Activated T-helper 2 cell treated with anti-CD3 and anti-CD28 coated beads, Interferon-gamma antibody, Interleukin-2, Interleukin-4, amounts not matched to agents 10 μg/mL and 5 μg/mL and 100 μg/mL, durations not matched to agents 14 hours and 24 hours and 36 hours (primary cell): ENCODE results near the gene GAS5. TPM values are rescaled to one million over a fixed set of nuclear protein-coding genes. Genes with fewer than 3 reads are reported as not detected.
A peak's percentile ranks its signal among the peaks of the same experiment; 100 is the strongest.

Experiments
- DNase-seq: peaks from one replicate; pipeline ENCODE4 v3.0.0; 2021; ENCODE audit warnings: low spot score
- H3K27ac Mint-ChIP-seq: one replicate; pipeline ENCODE4 v1.8.0; 2021; ENCODE audit warnings: mixed read lengths
- H3K27me3 Mint-ChIP-seq: one replicate; pipeline ENCODE4 v1.8.0; 2021; ENCODE audit warnings: low read depth, mixed read lengths
- H3K36me3 Mint-ChIP-seq: one replicate; pipeline ENCODE4 v1.8.0; 2021; ENCODE audit warnings: low read depth, mixed read lengths
- H3K4me1 Mint-ChIP-seq: one replicate; pipeline ENCODE4 v1.8.0; 2021; ENCODE audit warnings: low read depth, mixed read lengths
- H3K4me3 Mint-ChIP-seq: one replicate; pipeline ENCODE4 v1.8.0; 2021; ENCODE audit warnings: low read depth, mild to moderate bottlenecking, moderate library complexity, mixed read lengths
- H3K9me3 Mint-ChIP-seq: one replicate; pipeline ENCODE4 v1.8.0; 2021; ENCODE audit warnings: mixed read lengths
- intact Hi-C: fragments of 100-400 bp; cut with micrococcal nuclease; formaldehyde crosslinking; loops from one replicate; pipeline ENCODE4 v1.15.1; 2023
- total RNA-seq: library from RNA; stranded (reverse); gene quantifications from 2 replicates; pipeline ENCODE4 v1.2.3, GENCODE V29; 2022

Gene GAS5
- total RNA-seq, 1 donor from 2014 or later = 661 TPM

GRCh38 chr1:173856014-173856413 is 11.8 kb downstream of the GAS5 start:
- H3K9me3 Mint-ChIP-seq = no peaks in the 10 kb centered on the region
- intact Hi-C loops = no loop called here
- H3K4me1 Mint-ChIP-seq = no peaks in the 10 kb centered on the region
- peaks cover 63% of the 10 kb centered on the region for H3K36me3 Mint-ChIP-seq
- H3K27ac Mint-ChIP-seq = no peak overlapping the region
- no peak overlapping the region for H3K4me3 Mint-ChIP-seq
- H3K27me3 Mint-ChIP-seq = no peaks in the 10 kb centered on the region
- DNase-seq = no peak

DNA sequence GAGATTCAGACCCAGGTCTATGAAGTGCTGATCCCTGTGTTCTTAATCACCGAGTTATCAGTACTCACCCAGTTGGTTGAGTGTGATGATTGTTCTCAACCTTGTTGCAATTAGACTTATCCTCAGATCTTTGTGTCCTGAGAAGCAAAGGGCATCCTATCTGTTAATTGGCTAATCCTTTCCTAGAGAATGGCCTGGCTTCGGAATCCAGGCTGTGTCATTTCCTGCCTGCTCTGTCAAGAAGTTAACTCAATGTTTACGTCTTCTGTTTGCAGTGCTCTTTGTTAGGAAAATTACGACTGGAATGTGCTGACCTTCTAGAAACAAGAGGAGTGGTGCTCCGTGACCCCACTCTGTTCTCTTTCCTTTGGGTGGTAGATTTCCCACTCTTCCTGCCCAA is 14.7 kb downstream of the GAS5 start:
- intact Hi-C loops = no loop called here
- H3K9me3 Mint-ChIP-seq = no peaks in the 10 kb centered on the region
- no peaks in the 10 kb centered on the region for H3K27me3 Mint-ChIP-seq
- H3K4me3 Mint-ChIP-seq = no peak overlapping the region
- no peak overlapping the region for H3K27ac Mint-ChIP-seq
- peaks cover 60% of the 10 kb centered on the region for H3K36me3 Mint-ChIP-seq
- no peaks in the 10 kb centered on the region for H3K4me1 Mint-ChIP-seq
- DNase-seq = no peak

DNA sequence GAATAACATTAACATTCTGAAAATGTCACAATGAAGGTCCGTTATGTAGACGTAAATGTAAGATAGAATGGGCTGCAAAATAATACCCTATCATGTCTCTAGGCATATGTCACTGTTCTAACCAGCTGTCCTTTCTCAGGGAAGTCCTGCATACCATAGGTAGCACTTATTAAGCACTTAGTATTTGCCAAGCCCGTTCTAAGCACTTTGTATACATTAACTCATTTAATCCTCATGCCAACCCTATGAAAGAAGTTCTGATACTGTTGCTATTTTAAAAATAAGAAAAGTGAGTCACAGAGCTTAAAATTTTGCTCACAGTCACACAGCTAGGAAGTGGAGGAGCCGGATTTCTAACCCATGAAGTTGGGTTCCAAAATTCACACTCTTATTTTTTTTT is 15.7 kb downstream of the GAS5 start:
- no peak for DNase-seq
- no peaks in the 10 kb centered on the region for H3K9me3 Mint-ChIP-seq
- H3K27ac Mint-ChIP-seq = no peak overlapping the region
- H3K4me1 Mint-ChIP-seq = no peaks in the 10 kb centered on the region
- no peak overlapping the region for H3K4me3 Mint-ChIP-seq
- peaks cover 54% of the 10 kb centered on the region for H3K36me3 Mint-ChIP-seq
- intact Hi-C loops = no loop called here
- H3K27me3 Mint-ChIP-seq = no peaks in the 10 kb centered on the region

DNA sequence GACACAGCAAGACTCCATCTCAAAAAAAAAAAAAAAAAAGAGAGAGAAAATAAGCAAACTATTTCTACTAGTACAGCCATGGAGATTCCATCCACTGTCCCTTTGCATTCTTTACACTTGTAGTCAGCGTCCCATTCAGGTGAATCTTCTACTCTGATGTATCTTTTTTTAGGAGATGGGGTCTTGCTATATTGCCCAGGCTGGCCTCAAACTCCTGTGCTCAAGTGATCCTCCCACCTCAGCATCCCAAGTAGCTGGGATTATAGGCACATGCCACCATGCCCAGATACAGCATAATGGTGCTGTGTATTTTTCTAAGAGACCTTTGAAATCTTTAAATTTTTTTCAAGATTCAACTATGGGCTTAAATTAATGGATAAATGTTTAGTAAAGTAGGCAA is 35.0 kb downstream of the GAS5 start:
- H3K9me3 Mint-ChIP-seq = no peaks in the 10 kb centered on the region
- no peak overlapping the region for H3K4me3 Mint-ChIP-seq
- H3K4me1 Mint-ChIP-seq = peaks cover 5% of the 10 kb centered on the region
- no peak overlapping the region for H3K27ac Mint-ChIP-seq
- intact Hi-C loops = no loop called here
- peaks cover 48% of the 10 kb centered on the region for H3K36me3 Mint-ChIP-seq
- DNase-seq = no peak
- no peaks in the 10 kb centered on the region for H3K27me3 Mint-ChIP-seq

- H3K4me3 Mint-ChIP-seq = no peak overlapping the region
- DNase-seq = no peak
- no peak overlapping the region for H3K27ac Mint-ChIP-seq
- no peaks in the 10 kb centered on the region for H3K9me3 Mint-ChIP-seq
- peaks cover 22% of the 10 kb centered on the region for H3K4me1 Mint-ChIP-seq
- intact Hi-C loops = no loop called here
- H3K36me3 Mint-ChIP-seq = peaks cover 52% of the 10 kb centered on the region
- no peaks in the 10 kb centered on the region for H3K27me3 Mint-ChIP-seq
Measured at GRCh38 chr1:173827611-173828010, 40.2 kb downstream of the GAS5 start.

DNA sequence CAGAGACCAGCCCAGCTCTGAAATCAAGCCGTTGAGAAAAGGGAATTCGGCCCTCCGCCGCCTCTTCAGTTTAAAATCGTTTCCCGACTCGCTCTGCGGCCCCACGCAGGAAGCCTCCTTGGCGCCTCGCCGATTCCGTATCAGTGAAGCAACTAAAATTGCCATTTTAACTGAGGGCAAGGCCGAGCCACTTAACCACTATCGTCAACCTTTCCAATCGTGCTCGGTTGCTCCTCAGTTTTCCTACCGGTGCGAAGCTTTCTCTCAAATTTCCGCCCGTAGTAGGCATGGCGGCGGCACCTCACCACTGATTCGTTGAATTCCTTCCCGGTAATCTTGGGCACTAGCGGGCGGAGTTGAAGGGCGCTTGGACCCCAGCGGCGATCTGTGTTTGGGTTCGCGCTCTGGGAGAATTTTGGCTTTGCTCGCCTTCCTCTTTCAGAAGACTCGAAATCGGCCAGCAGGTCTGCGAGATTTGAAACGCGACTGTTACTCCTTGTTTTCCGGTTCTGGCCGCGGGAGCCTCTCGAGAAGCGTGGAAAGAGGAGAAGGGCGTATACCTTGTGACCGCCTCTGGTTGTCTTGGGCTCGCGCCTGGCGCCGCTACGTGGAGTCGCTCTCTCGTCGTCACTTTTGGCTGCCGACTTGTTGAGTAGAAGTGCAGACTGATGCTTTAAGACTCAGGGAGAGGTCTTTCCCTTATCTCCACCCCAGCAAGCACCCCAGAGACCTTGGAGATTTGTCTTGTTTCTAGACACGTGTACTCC is 43.3 kb downstream of the GAS5 start, which contains the start of the genes CENPL and DARS2:
Gene CENPL, minus strand, starts transcription at position 569 of the 767 bp plus-strand sequence. CDS start 13,584 bp downstream, outside the sequence.
Gene DARS2, plus strand, starts transcription at position 359 of the 767 bp plus-strand sequence. CDS start 557 bp downstream, outside the sequence.
- peak; percentile 91 for DNase-seq
- Mint-ChIP-seq H3K4me1 (peaks cover 36% of the 10 kb centered on the region), H3K36me3 (peaks cover 53% of the 10 kb centered on the region), H3K27me3 (no peaks in the 10 kb centered on the region), H3K9me3 (no peaks in the 10 kb centered on the region), H3K4me3 (peak within 1 kb of the TSS; percentile 98), H3K27ac (peak within 1 kb of the TSS; percentile 99)
- intact Hi-C loops = loop anchor here (1.0 to 2.0 kb wide), 8 partner anchors 43 to 1080 kb away; partner anchors contain the start of genes GAS5, KLHL20, PRDX6 and RABGAP1L

- H3K27ac Mint-ChIP-seq = peak overlapping the region; percentile 99
- no peak for DNase-seq
- H3K27me3 Mint-ChIP-seq = no peaks in the 10 kb centered on the region
- no peaks in the 10 kb centered on the region for H3K9me3 Mint-ChIP-seq
- H3K4me3 Mint-ChIP-seq = peak overlapping the region; percentile 98
- peaks cover 51% of the 10 kb centered on the region for H3K36me3 Mint-ChIP-seq
- peaks cover 36% of the 10 kb centered on the region for H3K4me1 Mint-ChIP-seq
- intact Hi-C loops = loop anchor here (1.0 to 2.0 kb wide), 8 partner anchors 43 to 1079 kb away; partner anchors contain the start of genes GAS5, KLHL20, PRDX6 and RABGAP1L
Measured at GRCh38 chr1:173823781-173824314, 43.9 kb downstream of the GAS5 start.

GRCh38 chr1:173821680-173822079 is 46.1 kb downstream of the GAS5 start:
- peaks cover 56% of the 10 kb centered on the region for H3K36me3 Mint-ChIP-seq
- H3K27me3 Mint-ChIP-seq = no peaks in the 10 kb centered on the region
- H3K4me1 Mint-ChIP-seq = peaks cover 32% of the 10 kb centered on the region
- H3K27ac Mint-ChIP-seq = no peak overlapping the region
- DNase-seq = no peak
- peak overlapping the region; percentile 15 for H3K4me3 Mint-ChIP-seq
- H3K9me3 Mint-ChIP-seq = peaks cover 4% of the 10 kb centered on the region
- intact Hi-C loops = no loop called here

GRCh38 chr1:173818459-173818858 is 49.3 kb downstream of the GAS5 start:
- H3K4me1 Mint-ChIP-seq = peaks cover 44% of the 10 kb centered on the region
- intact Hi-C loops = no loop called here

More at GRCh38 chr1:173818459-173818858, 49.3 kb downstream of the GAS5 start:
- Mint-ChIP-seq H3K4me3 (no peak overlapping the region), H3K27me3 (no peaks in the 10 kb centered on the region), H3K27ac (no peak overlapping the region), H3K9me3 (peaks cover 12% of the 10 kb centered on the region), H3K36me3 (peaks cover 75% of the 10 kb centered on the region)
- no peak for DNase-seq

Other genes starting within 250 kb of the GAS5 start
- gene TEX50, start 232.7 kb downstream of the GAS5 start, total RNA-seq = not detected in 2 replicates
- not detected in 2 replicates for gene ANKRD45, start 198.1 kb downstream of the GAS5 start, total RNA-seq
- gene KLHL20, start 153.0 kb downstream of the GAS5 start, total RNA-seq = 15.4 and 17.6 TPM in 2 replicates
- 49.7 and 49.9 TPM in 2 replicates for gene DARS2, start 43.3 kb downstream of the GAS5 start, total RNA-seq
- gene CENPL, start 43.1 kb downstream of the GAS5 start, total RNA-seq = 26.1 and 26.2 TPM in 2 replicates
- gene ZBTB37, start 391 bp upstream of the GAS5 start, total RNA-seq = 8.7 and 8.8 TPM in 2 replicates
- gene SERPINC1, start 49.3 kb upstream of the GAS5 start, total RNA-seq = 0.16 TPM in 1 of 2 replicates, not detected in the other
- gene RC3H1, start 154.4 kb upstream of the GAS5 start, total RNA-seq = 30.4 and 33.5 TPM in 2 replicates